CD14-positive monocyte (primary cell): ENCODE data around the gene ZNF880. TPM values are rescaled to one million over a fixed set of nuclear protein-coding genes. Genes with fewer than 3 reads are reported as not detected.
A peak's percentile ranks its signal among the peaks of the same experiment; 100 is the strongest.

Source experiments
- DNase-seq, 3 donors: peaks; one replicate each; pipeline ENCODE4 v3.0.0-alpha.2; 2011 to 2022
- H2AFZ ChIP-seq: 2 replicates; pipeline ENCODE4 v1.6.0; 2012; ENCODE audit warnings: mild to moderate bottlenecking, low read depth, low read length, inconsistent platforms; ENCODE audit not compliant: insufficient read depth, poor library complexity, severe bottlenecking
- H3K27ac ChIP-seq, 2 donors: 1 replicate in 1 of 2; 2 replicates in 1 of 2; pipeline ENCODE4 v1.5.1; 2012 to 2013; ENCODE audit warnings: low read length in 2 of 2, control low read depth in 1 of 2, inconsistent platforms in 1 of 2, low read depth in 1 of 2, mild to moderate bottlenecking in 1 of 2
- H3K27me3 ChIP-seq, 2 donors: one replicate each; pipeline versions ENCODE4 v1.6.0 to v1.6.1; 2011 to 2013; ENCODE audit warnings: low read length in 2 of 2; ENCODE audit not compliant: control insufficient read depth in 2 of 2, insufficient read depth in 2 of 2
- H3K36me3 ChIP-seq, 2 donors: replicated peaks in 1 of 2; 1 replicate in 1 of 2; 2 replicates in 1 of 2; pipeline versions ENCODE4 v1.5.1 to v1.6.1; 2012 to 2013; ENCODE audit warnings: low read length in 2 of 2, control low read depth in 1 of 2, inconsistent platforms in 1 of 2, mild to moderate bottlenecking in 1 of 2; ENCODE audit not compliant: insufficient read depth in 2 of 2, control insufficient read depth in 1 of 2
- H3K4me1 ChIP-seq, 2 donors: 1 replicate in 1 of 2; 2 replicates in 1 of 2; pipeline versions ENCODE4 v1.5.1 to v1.6.1; 2012 to 2013; ENCODE audit warnings: low read length in 2 of 2, control low read depth in 1 of 2, inconsistent platforms in 1 of 2, mild to moderate bottlenecking in 1 of 2, moderate library complexity in 1 of 2; ENCODE audit not compliant: insufficient read depth in 2 of 2, control insufficient read depth in 1 of 2
- H3K4me2 ChIP-seq: replicated peaks from 2 replicates; pipeline ENCODE3; 2012; ENCODE audit warnings: low read length, moderate library complexity, mild to moderate bottlenecking; ENCODE audit not compliant: poor library complexity, severe bottlenecking; ENCODE audit errors: extremely low read depth
- H3K4me3 ChIP-seq, 3 experiments: fragments of 200-600 bp in 1 of 3; sonication (generic) in 1 of 3; replicated peaks in 1 of 3; 1 replicate in 2 of 3; 2 replicates in 1 of 3; pipeline ENCODE4 v1.5.1; 2011 to 2013; ENCODE audit warnings: low read length in 3 of 3, mild to moderate bottlenecking in 3 of 3, control low read depth in 2 of 3, low read depth in 2 of 3, inconsistent platforms in 1 of 3, moderate library complexity in 1 of 3
- H3K79me2 ChIP-seq: 2 replicates; pipeline ENCODE4 v1.6.0; 2012; ENCODE audit warnings: mild to moderate bottlenecking, control low read depth, inconsistent platforms, low read length, moderate library complexity; ENCODE audit not compliant: insufficient read depth
- H3K9ac ChIP-seq: 2 replicates; pipeline ENCODE4 v1.6.0; 2017; ENCODE audit warnings: low read length, mild to moderate bottlenecking; ENCODE audit not compliant: insufficient read depth, poor library complexity, severe bottlenecking
- H3K9me3 ChIP-seq, 2 donors: replicated peaks in 1 of 2; 1 replicate in 1 of 2; 2 replicates in 1 of 2; pipeline versions ENCODE4 v1.5.1 to v1.6.1; 2012 to 2013; ENCODE audit warnings: low read length in 2 of 2, control low read depth in 1 of 2; ENCODE audit not compliant: control insufficient read depth in 1 of 2, insufficient read depth in 1 of 2
- H4K20me1 ChIP-seq: 2 replicates; pipeline ENCODE4 v1.6.0; 2012; ENCODE audit warnings: mild to moderate bottlenecking, low read length, control low read depth, moderate library complexity; ENCODE audit not compliant: insufficient read depth
- H3K27ac Mint-ChIP-seq, 7 donors: one replicate each; pipeline ENCODE4 v1.8.0; 2020; ENCODE audit warnings: mild to moderate bottlenecking in 7 of 7, mixed read lengths in 7 of 7, moderate library complexity in 6 of 7, inconsistent platforms in 2 of 7
- H3K27me3 Mint-ChIP-seq, 3 donors: one replicate each; pipeline ENCODE4 v1.8.0; 2021 to 2022; ENCODE audit warnings: low read depth in 3 of 3, mild to moderate bottlenecking in 3 of 3, mixed read lengths in 3 of 3, moderate library complexity in 3 of 3, inconsistent platforms in 1 of 3
- H3K36me3 Mint-ChIP-seq, 2 donors: one replicate each; pipeline ENCODE4 v1.8.0; 2020; ENCODE audit warnings: mixed read lengths in 2 of 2, inconsistent platforms in 1 of 2, mild to moderate bottlenecking in 1 of 2
- H3K4me1 Mint-ChIP-seq: one replicate; pipeline ENCODE4 v1.8.0; 2020; ENCODE audit warnings: mild to moderate bottlenecking, mixed read lengths
- H3K4me3 Mint-ChIP-seq, 2 donors: one replicate each; pipeline ENCODE4 v1.8.0; 2020; ENCODE audit warnings: mild to moderate bottlenecking in 2 of 2, mixed read lengths in 2 of 2, moderate library complexity in 1 of 2
- H3K9me3 Mint-ChIP-seq, 7 donors: one replicate each; pipeline ENCODE4 v1.8.0; 2020 to 2022; ENCODE audit warnings: mixed read lengths in 7 of 7, mild to moderate bottlenecking in 6 of 7, moderate library complexity in 6 of 7, inconsistent platforms in 2 of 7
- WGBS: methylation state at CpG from one replicate; pipeline ENCODE4 v1.1.5; 2013; ENCODE audit warnings: missing lambda C conversion rate; ENCODE audit not compliant: insufficient coverage; 5-methylcytosine and 5-hydroxymethylcytosine counted together
- intact Hi-C, 2 donors: fragments of 100-400 bp; cut with micrococcal nuclease; formaldehyde crosslinking; loops; one replicate each; pipeline versions ENCODE4 v1.15.0 to v1.15.1; 2023
- polyA minus RNA-seq: library from RNA; depleted of rRNA, polyadenylated mRNA; stranded (reverse); fragments of >200 nt; gene quantifications from 2 replicates; pipeline ENCODE4 v1.2.3, GENCODE V29; 2012
- polyA plus RNA-seq, 3 donors: library from polyadenylated mRNA; depleted of rRNA in 1 of 3; unstranded in 2 of 3; stranded (reverse) in 1 of 3; fragments of 300-500 nt in 2 of 3; fragments of >200 nt in 1 of 3; fragmentation: Illumina TruSeq in 2 of 3; gene quantifications; 1 replicate in 2 of 3; 2 replicates in 1 of 3; pipeline ENCODE4 v1.2.3, GENCODE V29; 2012 to 2021
- total RNA-seq, 12 experiments: library from RNA in 1 of 12; stranded (reverse) in 1 of 12; fragments of 120-200 nt in 1 of 12; gene quantifications; one replicate each; pipeline ENCODE4 v1.2.4 and lab custom pipeline; 2013 to 2026; ENCODE audit warnings: mixed read lengths in 6 of 12, inconsistent platforms in 1 of 12
- TF ChIP-seq, protein P1 (sequence below): fragments of 200-600 bp; IDR thresholded peaks from one replicate; pipeline ENCODE4 v1.8.0; 2022; ENCODE audit warnings: antibody characterized with exemption, mild to moderate bottlenecking

Gene ZNF880
- total RNA-seq (2013) = 9.1 TPM
- polyA plus RNA-seq (1 to 10 TPM; 4.5 to 8.5 (median 5.5) TPM), polyA minus RNA-seq (1.9 and 3.5 TPM in 2 replicates), total RNA-seq (lab: John Stamatoyannopoulos, UW) (1.2 to 4.3 (median 2.9) reads per million in 11 experiments)

DNA sequence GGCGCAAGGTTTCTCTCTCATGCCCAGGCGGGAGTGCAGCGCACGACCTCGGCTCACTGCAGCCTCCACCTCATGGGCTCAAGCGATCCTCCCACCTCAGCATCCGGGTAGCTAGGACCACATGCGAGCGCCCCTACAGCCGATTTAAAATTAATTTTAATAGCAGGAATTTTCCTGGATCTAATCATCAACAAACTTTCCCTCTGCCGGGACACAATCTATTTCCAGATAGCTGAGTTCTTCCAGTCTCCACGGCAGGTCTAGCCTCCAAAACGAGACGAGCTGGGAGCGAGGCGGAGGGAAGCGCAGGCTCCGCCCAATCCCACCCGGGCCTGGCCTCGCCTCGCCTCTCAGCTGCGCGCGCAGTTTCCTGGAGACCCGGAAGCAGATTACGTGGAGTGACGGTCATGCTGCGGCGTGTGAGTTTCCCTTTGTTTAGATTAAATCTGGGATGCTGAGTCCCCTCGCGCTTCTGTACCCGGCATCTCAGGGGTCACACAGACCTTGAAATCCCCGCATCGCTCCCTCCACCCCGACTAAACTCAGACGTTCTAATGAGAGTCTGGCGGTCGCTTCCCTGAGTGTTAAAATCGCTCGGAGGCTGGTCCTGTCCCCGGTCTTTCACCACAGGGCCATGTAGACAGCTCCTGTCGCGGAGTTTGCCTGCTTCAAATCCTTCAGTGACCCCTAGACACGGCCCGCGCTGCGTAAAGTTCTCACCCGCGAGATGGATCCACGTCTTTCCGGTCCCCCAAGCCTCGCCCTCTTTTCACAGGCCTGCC, at the start of gene ZNF880:
Gene ZNF880, plus strand, starts transcription at position 365 of the 782 bp plus-strand sequence. Its CDS starts 43 bp downstream, at position 408.
- H3K4me1 ChIP-seq = peaks cover 8 to 10% of the 10 kb centered on the region in 2 donors
- intact Hi-C loops = no loop called here
- H3K27ac ChIP-seq = peak within 1 kb of the TSS; percentile 78 to 91
- H3K79me2 ChIP-seq = no peaks in the 10 kb centered on the region
- H3K27ac Mint-ChIP-seq = peak within 1 kb of the TSS; percentile 92 to 97 (median 95)
- TF ChIP-seq, protein P1, sequence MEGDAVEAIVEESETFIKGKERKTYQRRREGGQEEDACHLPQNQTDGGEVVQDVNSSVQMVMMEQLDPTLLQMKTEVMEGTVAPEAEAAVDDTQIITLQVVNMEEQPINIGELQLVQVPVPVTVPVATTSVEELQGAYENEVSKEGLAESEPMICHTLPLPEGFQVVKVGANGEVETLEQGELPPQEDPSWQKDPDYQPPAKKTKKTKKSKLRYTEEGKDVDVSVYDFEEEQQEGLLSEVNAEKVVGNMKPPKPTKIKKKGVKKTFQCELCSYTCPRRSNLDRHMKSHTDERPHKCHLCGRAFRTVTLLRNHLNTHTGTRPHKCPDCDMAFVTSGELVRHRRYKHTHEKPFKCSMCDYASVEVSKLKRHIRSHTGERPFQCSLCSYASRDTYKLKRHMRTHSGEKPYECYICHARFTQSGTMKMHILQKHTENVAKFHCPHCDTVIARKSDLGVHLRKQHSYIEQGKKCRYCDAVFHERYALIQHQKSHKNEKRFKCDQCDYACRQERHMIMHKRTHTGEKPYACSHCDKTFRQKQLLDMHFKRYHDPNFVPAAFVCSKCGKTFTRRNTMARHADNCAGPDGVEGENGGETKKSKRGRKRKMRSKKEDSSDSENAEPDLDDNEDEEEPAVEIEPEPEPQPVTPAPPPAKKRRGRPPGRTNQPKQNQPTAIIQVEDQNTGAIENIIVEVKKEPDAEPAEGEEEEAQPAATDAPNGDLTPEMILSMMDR = no peak
- peak within 1 kb of the TSS; percentile 80 for H3K4me2 ChIP-seq
- peaks cover 0 to 3% (median 0%) of the 10 kb centered on the region in 3 donors for H3K27me3 Mint-ChIP-seq
- DNase-seq = peak; percentile 72 to 80 (median 77)
- peaks cover 13% of the 10 kb centered on the region for H3K4me1 Mint-ChIP-seq
- peak within 1 kb of the TSS; percentile 89 for H2AFZ ChIP-seq
- H3K9ac ChIP-seq = peak within 1 kb of the TSS; percentile 75
- peak within 1 kb of the TSS; percentile 57 to 83 (median 79) for H3K4me3 ChIP-seq
- peak within 1 kb of the TSS; percentile 92 to 96 for H3K4me3 Mint-ChIP-seq
- H4K20me1 ChIP-seq = no peaks in the 10 kb centered on the region
- 2% methylated on average over 46 of the region's 52 CpGs for WGBS
- H3K9me3 ChIP-seq = peaks cover 79 to 80% of the 10 kb centered on the region in 2 donors
- no peaks in the 10 kb centered on the region for H3K27me3 ChIP-seq
- peaks cover 22% of the 10 kb centered on the region in 2 donors for H3K36me3 Mint-ChIP-seq
- peaks cover 48 to 99% (median 92%) of the 10 kb centered on the region in 7 donors for H3K9me3 Mint-ChIP-seq
- peaks cover 7 to 29% of the 10 kb centered on the region in 2 donors for H3K36me3 ChIP-seq

DNA sequence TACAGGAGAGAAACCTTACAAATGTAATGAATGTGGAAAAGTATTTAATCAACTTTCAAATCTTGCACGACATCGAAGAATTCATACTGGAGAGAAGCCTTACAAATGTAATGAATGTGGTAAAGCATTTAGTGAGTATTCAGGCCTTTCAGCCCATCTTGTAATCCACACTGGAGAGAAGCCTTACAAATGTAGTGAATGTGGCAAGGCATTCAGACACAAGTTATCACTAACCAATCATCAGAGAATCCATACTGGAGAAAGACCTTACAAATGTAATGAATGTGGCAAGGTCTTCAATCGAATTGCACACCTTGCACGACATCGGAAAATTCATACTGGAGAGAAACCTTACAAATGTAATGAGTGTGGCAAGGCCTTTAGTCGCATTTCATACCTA, 47.3 kb upstream of the ZNF880 start:
- intact Hi-C loops = no loop called here
- Histone ChIP-seq H3K4me3 (peak overlapping the region in 1 of 3 experiments; percentile 56), H2AFZ (no peak overlapping the region), H3K9ac (no peak overlapping the region), H3K79me2 (no peaks in the 10 kb centered on the region), H3K27me3 (no peaks in the 10 kb centered on the region), H3K9me3 (peaks cover 44 to 99% of the 10 kb centered on the region in 2 donors), H3K4me1 (no peaks in the 10 kb centered on the region), H3K27ac (no peak overlapping the region), H4K20me1 (no peaks in the 10 kb centered on the region), H3K36me3 (peaks cover 51 to 62% of the 10 kb centered on the region in 2 donors), H3K4me2 (no peak overlapping the region)
- no peak for DNase-seq
- TF ChIP-seq, protein P1 = no peak
- Mint-ChIP-seq H3K4me1 (no peaks in the 10 kb centered on the region), H3K27ac (no peak overlapping the region), H3K36me3 (peaks cover 56 to 57% of the 10 kb centered on the region in 2 donors), H3K27me3 (no peaks in the 10 kb centered on the region), H3K4me3 (no peak overlapping the region), H3K9me3 (peaks cover 80 to 98% (median 95%) of the 10 kb centered on the region in 7 donors)
- WGBS = no CpG with 5 or more reads among the region's 6 CpGs
